ENCODE measurements around the gene SLC25A36.

GRCh38 chr3:141011232-141011996, 69.8 kb downstream of the SLC25A36 start:
- TF ChIP-seq CTCF (conservative IDR thresholded peaks at IDR 0.05; ENCODE audit: low read length) (peak; percentile 88), EZH2phosphoT487 (IDR thresholded peaks at IDR 0.05; ENCODE audit: borderline replicate concordance) (no peak)
